GM18861 (cell line): ENCODE results near the gene MPZL2.

ENCODE experiments used
- ATAC-seq: cut with Tn5 transposase; IDR thresholded peaks from one replicate; pipeline ENCODE4 v1.9.1; 2021; ENCODE audit not compliant: unreplicated experiment

MPZL2 gene

DNA sequence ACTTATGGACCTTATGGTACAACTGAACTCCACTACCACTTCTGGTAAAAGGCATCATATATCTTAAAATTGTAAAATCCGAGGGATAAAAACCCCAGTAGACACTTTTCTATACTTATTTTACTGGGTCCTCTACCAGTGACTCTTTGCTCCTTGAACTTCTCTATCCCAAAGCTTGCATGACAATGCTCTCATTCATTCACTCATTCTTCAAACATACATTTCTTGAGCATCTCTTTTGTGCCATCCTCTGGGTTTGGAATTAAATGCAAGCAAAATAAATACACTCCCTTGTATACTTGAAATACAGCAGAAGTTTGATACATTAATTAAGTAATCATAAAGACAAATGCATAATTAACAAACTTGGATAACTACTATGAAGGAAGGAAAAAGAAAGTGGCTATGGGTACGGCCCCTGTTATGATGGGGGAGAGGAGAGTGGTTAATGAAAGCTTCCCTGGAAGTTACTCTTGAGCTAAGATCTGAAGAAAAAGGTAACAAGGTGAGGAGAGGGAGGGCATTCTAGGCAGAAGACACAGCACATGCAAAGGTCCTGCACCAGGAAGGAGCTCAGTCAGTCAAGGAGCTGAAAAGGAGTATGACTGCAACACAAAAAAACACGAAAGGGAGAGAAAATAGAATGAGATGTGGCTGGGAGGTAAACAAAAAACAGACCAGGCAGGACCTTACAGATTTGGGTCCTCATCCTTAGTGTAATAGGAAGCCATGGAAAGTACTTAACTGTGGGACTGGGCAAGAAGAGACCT is 19.9 kb downstream of the MPZL2 start:
- no peak for ATAC-seq

GRCh38 chr11:118243161-118243560 is 20.9 kb downstream of the MPZL2 start:
- no peak for ATAC-seq

DNA sequence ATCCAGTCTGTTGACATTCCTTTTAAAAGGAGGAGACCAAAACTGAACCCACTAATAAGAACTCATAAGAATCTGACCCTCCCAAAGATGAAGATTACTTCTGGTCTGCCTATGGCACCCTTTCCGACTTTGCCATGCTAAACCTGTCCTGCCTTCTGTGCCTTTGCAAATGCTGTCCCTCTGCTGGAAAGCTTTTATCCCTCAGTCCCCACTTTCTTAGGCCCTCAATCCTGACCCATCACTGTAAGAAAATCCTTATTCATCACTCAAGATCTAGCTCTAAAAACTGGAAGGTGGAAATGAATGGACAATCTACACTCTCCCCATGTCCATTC is 22.4 kb downstream of the MPZL2 start:
- ATAC-seq = no peak

DNA sequence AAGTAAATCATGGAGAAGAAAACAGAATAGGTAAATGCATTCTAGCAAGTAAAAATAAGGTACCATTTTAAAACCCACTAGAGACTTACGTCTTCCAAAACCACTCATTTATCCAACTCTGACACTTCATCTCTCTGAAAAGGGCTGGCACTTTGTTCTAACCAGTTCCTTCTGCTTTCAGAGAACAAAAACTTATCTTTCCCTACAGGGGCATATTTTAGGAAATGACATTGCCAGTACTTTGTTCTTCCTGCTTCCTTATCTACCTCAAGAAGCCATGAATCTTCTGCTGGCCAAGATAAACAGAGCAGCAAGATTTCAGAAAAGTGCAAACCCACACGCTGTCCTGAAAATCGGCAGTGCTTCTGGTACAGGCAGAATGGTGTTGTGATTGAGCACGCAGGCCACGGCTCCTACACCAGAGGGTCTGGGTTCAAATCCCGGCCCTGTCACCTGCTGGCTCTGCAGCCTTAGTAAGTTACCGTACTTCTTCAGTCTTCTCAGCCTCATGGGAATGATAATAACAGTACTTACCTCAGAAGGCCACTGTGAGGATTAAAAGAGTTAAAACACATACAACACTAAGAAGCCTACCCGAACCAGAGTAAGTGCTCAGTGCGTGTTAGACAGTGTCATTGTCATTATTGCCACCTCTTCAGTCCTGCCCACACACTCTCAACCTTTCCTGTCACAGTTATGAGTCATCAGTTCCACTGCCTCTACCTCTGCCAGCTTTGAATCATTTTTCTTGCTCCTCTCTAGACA is 22.9 kb downstream of the MPZL2 start:
- ATAC-seq = peak; percentile 81

DNA sequence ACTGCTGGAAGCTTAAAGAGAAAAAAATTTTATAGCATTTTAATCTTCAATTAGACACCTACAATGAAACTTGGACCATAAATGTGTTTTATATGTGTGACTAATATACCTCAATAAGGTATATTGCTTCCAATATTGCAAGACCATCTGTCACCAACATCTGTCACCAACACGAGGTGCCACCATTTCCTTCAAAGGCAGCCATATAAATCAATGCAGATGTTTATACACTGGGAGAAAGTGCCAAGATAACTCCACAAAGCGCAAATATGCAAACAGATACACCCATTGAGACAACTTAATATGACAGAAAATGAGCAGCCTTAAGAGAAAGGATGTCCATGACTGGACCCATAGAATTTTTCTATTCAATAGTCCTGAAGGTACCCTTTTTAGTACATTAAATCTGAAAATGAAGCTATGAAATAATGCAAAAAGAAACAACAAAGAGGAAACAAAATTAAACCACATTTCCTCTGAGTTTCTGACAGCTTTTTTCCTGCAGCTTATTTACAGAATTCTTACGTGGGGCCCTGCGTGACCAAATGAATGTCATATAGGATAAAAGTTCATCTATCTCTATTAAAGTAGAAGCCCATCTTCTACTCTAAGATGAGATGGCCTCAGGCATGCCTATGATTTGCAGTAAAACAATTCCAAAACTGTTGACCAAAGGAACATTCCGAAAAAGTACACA is 24.4 kb downstream of the MPZL2 start:
- ATAC-seq = no peak

GRCh38 chr11:118238929-118239328 is 25.2 kb downstream of the MPZL2 start:
- no peak for ATAC-seq

DNA sequence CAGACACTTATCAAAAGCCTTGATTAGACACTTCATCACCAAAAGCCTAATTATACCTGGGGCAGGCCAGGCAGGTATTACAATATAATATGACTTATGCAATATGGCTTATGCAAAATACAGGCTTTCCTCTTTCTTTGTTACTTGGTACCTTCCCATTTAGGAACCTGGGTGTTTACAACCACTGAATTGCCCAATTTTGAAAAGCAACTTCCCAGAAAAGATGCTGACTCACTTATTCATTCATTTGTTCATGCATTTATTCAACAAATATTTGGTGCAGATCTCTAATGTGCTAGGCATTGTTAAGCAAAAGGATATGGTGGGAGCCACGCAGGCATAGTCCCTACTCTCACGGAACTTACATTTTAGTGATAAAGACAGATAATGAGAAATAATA is 25.7 kb downstream of the MPZL2 start:
- ATAC-seq = no peak

DNA sequence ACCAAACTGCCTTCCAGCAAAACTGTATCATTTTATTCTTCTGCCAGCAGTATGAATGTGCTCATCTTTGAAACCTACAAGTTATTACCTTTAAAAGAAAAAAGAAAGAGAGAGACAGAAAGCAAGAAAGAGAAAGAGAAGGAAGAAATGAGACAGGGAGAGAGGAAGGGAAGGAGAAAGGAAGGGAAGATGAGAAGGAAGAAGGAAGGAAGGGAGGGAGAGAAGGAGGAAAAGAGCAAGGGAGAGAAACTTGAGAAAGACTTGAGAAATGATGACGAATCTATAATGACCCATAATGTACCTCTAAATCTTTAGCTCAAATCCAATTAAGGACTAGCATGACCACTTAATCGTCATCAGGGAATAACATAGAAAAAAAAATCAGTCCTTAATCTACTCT is 27.9 kb downstream of the MPZL2 start:
- ATAC-seq = no peak

- no peak for ATAC-seq
Measured at GRCh38 chr11:118234833-118235232, 29.3 kb downstream of the MPZL2 start.

DNA sequence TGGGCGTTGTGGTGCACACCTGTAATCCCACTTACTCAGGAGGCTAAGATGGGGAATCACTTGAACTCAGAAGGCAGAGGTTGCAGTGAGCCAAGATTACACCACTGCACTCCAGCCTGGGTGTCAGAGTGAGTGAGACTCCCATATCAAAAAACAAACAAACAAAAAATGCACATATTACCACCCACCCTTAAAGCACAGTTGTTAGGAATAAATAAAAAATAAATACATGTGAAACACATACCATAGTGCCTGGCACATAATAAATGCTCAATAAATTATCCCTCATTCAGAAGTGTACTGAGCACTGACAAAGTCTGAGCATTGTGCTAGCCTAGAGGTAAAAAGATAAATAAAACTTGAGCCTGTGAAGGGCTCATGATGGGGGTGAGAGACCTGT is 30.2 kb downstream of the MPZL2 start:
- ATAC-seq = no peak

DNA sequence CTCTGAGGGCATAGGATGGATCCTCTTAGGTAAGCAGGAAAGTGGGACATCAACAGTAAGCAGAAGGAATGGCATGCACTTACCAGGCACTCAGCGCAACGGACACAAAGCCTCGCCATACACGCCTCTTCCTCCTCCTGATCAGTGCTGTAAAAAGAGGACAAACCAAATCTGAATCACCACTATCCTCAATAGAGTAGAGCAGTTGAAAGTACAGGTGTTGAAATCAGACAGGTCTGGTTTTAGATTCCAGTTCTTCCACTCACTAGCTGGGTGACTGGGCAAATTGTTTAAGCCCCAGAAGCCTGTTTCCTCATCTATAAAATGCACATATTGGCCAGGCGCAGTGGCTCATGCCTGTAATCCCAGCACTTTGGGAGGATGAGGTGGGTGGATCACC is 30.7 kb downstream of the MPZL2 start:
- no peak for ATAC-seq

DNA sequence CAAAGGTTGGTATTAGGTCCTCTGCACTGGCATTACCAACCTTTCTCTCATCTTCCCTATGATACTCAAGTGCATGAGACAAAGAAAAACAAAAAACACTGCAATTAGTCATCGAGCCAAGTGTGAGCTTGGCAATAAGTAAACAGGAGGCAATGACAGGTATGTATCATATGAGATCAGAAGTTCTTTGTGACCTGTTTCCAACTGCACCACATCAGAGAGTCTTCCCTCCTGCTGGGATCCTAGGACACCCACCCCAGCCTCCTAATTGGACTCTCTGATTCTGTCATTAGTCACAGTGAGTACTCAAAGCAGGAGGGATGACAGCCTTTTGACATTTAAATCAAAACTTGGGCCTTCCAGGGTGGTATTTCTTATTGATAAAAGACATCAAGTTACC is 31.4 kb downstream of the MPZL2 start:
- ATAC-seq = no peak

- no peak for ATAC-seq
Measured at GRCh38 chr11:118231461-118231860, 32.6 kb downstream of the MPZL2 start.

- ATAC-seq = no peak
Measured at GRCh38 chr11:118230088-118230487, 34.0 kb downstream of the MPZL2 start.

- no peak for ATAC-seq
Measured at GRCh38 chr11:118229274-118229847, 34.7 kb downstream of the MPZL2 start.

DNA sequence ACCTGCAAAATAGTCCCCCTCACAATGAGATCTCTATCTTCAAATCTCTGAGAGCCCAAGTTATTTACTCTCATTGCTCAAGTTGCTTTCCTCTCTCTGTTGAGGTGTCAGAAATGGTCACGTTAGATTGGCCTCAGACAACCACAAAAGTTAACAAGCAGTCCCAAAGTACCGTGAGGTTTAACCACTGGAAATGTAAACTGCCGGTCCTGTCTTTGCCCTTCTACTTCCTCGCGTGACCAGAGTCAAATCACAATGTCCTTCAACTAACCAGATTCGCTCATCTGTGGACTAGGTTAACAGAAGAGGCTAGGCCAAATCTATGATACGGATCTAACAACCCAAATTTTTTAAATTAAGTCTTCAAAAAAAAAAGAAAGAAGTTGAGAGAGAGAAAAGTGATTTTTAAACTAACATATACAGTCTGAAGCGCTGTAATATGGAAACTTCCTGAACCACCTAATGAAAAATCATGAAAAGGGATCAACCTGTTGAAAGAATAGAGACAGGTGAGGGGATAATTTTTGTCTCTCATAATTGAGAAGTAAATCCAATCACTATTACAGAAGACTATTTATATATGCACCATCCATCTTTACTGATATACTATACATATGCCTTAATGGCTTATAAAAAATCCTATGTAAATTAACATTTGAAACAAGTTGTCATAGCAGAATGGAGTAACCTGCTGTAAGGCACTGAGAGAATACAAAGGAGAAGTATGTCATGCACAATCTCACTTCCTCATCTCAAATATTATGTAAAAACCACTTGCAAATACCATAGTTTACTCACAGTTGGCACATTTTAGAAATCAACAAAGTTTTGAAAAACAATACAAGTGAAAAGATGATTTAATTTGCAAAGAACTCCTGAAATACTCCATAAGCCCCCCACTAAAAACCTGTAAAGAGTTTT is 36.0 kb downstream of the MPZL2 start:
- ATAC-seq = peak; percentile 59

GRCh38 chr11:118226781-118227180 is 37.3 kb downstream of the MPZL2 start:
- ATAC-seq = no peak

DNA sequence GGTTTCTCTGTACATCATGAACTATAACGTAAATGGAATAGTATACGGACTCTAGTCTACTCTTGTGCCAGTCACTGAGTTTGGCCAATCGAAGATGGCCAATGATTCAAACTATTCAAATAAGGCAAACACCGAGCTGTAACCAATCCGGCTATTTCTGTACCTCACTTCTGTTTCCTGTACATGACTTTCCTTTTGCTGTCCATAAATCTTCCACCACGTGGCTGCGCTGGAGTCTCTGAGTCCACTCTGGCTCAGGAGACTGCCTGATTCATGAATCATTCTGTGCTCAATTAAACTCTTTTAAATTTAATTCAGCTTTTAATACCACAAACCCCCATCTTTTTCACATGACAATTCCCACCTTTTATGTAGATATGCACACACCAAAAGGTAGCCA is 37.8 kb downstream of the MPZL2 start:
- no peak for ATAC-seq

- peak; percentile 34 for ATAC-seq
Measured at GRCh38 chr11:118224511-118225188, 39.4 kb downstream of the MPZL2 start, which contains the start of gene JAML. TSS of gene JAML (minus strand) at chr11:118225011. CDS start at chr11:118214866, 10,145 bp downstream.

DNA sequence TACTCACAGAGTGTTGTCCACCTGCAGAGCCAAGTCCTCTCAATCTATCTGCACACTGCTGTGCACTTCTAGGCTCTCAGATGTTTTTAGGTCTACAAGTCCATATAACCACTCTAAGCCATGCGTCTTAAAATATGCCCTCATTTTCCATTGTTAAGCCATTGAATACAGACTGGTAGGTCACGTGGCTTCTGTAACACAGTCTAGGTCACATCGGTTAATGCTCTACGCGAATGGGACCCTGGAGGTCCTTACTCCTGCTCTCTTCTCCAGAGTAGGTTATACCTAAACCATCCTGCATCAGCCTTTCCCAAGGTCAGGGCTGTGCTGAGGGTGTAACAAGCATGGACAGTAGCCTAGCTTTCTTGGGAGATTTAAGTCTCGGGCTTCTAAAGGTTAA is 40.1 kb downstream of the MPZL2 start:
- ATAC-seq = no peak
